ENCODE measurements around the gene PRRX2.

DNA sequence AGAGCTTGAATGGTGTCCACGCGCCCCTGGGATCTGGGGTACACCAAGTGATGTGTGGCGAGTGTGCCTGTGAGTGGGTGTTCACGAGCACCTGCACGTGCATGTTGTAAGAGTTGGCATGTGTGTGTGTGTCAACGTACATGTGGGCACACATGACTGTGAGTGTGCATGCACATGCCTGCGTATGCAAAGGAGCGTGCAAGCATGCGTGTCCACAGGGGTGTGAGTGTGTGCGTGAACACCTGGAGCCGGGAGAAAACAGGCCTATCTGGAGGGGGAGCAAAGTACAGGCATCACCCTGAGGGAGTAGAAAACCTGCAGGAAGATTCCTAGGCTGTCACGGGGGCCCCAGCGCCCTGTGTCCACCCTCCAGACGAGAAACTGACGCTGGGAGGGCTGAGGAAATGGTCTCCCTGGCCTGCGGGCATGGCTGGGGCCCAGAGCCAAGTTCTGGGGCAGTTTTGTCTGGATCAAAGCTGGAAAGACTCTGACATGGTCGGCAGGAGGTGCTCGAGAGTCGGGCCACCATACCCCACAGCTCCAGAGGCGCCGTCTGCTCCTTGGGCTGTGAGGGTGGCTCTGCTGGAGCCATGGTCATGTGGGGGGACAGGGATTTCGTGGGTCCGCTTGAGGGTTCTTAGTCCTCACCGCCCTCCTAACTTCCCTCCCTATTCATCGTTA, 55.6 kb downstream of the PRRX2 start:
- TF ChIP-seq, protein P1, sequence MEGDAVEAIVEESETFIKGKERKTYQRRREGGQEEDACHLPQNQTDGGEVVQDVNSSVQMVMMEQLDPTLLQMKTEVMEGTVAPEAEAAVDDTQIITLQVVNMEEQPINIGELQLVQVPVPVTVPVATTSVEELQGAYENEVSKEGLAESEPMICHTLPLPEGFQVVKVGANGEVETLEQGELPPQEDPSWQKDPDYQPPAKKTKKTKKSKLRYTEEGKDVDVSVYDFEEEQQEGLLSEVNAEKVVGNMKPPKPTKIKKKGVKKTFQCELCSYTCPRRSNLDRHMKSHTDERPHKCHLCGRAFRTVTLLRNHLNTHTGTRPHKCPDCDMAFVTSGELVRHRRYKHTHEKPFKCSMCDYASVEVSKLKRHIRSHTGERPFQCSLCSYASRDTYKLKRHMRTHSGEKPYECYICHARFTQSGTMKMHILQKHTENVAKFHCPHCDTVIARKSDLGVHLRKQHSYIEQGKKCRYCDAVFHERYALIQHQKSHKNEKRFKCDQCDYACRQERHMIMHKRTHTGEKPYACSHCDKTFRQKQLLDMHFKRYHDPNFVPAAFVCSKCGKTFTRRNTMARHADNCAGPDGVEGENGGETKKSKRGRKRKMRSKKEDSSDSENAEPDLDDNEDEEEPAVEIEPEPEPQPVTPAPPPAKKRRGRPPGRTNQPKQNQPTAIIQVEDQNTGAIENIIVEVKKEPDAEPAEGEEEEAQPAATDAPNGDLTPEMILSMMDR (conservative IDR thresholded peaks at IDR 0.05 in 1 of 2, IDR thresholded peaks at IDR 0.05 in 1 of 2; ENCODE audit: extremely low read depth in 1 of 2, insufficient read depth in 1 of 2, low read depth in 1 of 2, low read length in 2 of 2): no peak
- no peak for TF ChIP-seq EZH2 (IDR thresholded peaks at IDR 0.05; ENCODE audit: borderline replicate concordance, low read length)

All from mammary epithelial cell (primary cell).